Measurements from ENCODE around the gene AGBL1.

Gene AGBL1

GRCh38 chr15:86802244-86802643 lies 722.6 kb downstream of the AGBL1 start:
- TF ChIP-seq CTCF (conservative IDR thresholded peaks at IDR 0.05; ENCODE audit: low read depth, low read length) = no peak
- DNase-seq (ENCODE audit: low read depth) = no peak
- no peak overlapping the region for H3K4me3 ChIP-seq (ENCODE audit: low read depth, low read length)

- H3K4me3 ChIP-seq (ENCODE audit: low read depth, low read length) = no peak overlapping the region
- no peak for TF ChIP-seq CTCF (conservative IDR thresholded peaks at IDR 0.05; ENCODE audit: low read depth, low read length)
- DNase-seq (ENCODE audit: low read depth) = no peak
Measured at GRCh38 chr15:86804406-86804805, 724.7 kb downstream of the AGBL1 start.

- H3K4me3 ChIP-seq (ENCODE audit: low read depth, low read length) = no peak overlapping the region
- TF ChIP-seq CTCF (conservative IDR thresholded peaks at IDR 0.05; ENCODE audit: low read depth, low read length) = no peak
- DNase-seq (ENCODE audit: low read depth) = no peak
Measured at GRCh38 chr15:86810329-86810728, 730.7 kb downstream of the AGBL1 start.

- no peak for TF ChIP-seq CTCF (conservative IDR thresholded peaks at IDR 0.05; ENCODE audit: low read depth, low read length)
- no peak overlapping the region for H3K4me3 ChIP-seq (ENCODE audit: low read depth, low read length)
- DNase-seq (ENCODE audit: low read depth) = no peak
Measured at GRCh38 chr15:86813892-86814291, 734.2 kb downstream of the AGBL1 start.

GRCh38 chr15:86829245-86829644 lies 749.6 kb downstream of the AGBL1 start:
- no peak for DNase-seq (ENCODE audit: low read depth)
- no peak for TF ChIP-seq CTCF (conservative IDR thresholded peaks at IDR 0.05; ENCODE audit: low read depth, low read length)
- H3K4me3 ChIP-seq (ENCODE audit: low read depth, low read length) = no peak overlapping the region

- no peak for TF ChIP-seq CTCF (conservative IDR thresholded peaks at IDR 0.05; ENCODE audit: low read depth, low read length)
- no peak overlapping the region for H3K4me3 ChIP-seq (ENCODE audit: low read depth, low read length)
- DNase-seq (ENCODE audit: low read depth) = no peak
Measured at GRCh38 chr15:86830304-86830703, 750.6 kb downstream of the AGBL1 start.

- no peak for DNase-seq (ENCODE audit: low read depth)
- TF ChIP-seq CTCF (conservative IDR thresholded peaks at IDR 0.05; ENCODE audit: low read depth, low read length) = no peak
- H3K4me3 ChIP-seq (ENCODE audit: low read depth, low read length) = no peak overlapping the region
Measured at GRCh38 chr15:86833595-86833994, 753.9 kb downstream of the AGBL1 start.

All from choroid plexus epithelial cell (primary cell).